Measurements from ENCODE around the gene ATXN1.

ATXN1 gene

DNA sequence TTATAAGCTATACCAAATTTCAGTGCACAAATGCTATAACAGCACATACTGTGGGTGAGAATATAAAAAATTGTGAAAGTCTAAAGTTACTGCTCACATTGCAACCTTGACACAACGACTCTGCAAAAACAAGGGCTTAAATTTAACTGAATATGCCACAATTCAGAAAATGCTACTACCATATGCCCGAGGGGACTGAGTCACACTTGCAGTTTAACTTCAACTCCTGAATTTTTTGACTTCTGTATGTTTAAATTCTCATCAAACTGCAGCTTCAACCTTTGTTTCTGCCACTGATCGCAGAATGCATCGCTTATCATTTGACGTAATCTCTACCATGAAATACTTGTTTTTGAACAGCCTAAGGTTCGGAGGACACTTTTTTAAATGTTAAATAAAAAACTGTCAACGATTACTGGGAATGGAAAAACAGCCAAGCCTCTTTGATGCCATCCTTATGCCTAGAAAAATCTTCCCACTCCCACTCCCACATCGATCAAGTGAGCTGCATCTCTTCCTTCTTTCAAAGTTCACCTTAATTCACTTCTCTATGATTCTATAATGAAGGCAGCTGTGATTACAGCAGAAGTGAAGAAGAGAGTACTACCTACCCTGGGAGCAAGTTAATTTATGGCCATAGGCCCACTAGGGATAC lies 136.5 kb downstream of the ATXN1 start:
- no peak overlapping the region for H3K4me3 ChIP-seq (replicated peaks; ENCODE audit: insufficient read depth, low read length)
- H3K27me3 ChIP-seq (ENCODE audit: insufficient read depth, poor library complexity, severe bottlenecking): no peaks in the 10 kb centered on the region
- no peak for TF ChIP-seq POLR2AphosphoS5 (IDR thresholded peaks at IDR 0.05; ENCODE audit: low read depth)
- no peak for DNase-seq (ENCODE audit: low read depth in 1 of 2, low spot score in 1 of 2)
- no peak overlapping the region for H3K27ac ChIP-seq (replicated peaks)

DNA sequence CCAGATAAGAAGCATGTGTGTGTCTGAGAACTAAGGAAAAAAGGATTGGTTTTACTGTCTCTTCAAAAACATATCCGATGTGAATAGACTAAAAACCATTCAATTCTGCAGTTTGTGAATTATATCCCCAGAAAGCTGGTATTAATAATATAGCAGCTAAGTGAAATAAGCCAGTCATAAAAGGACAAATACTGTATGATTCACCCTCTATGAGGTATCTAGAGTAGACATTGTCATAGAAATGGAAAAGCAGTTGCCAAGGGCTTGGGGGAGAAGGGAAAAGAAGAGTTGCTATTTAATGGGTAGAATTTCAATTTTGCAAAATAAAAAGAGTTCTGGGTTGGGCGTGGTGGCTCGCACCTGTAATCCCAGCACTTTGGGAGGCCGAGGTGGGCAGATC lies 137.5 kb downstream of the ATXN1 start:
- DNase-seq (ENCODE audit: low read depth in 1 of 2, low spot score in 1 of 2): no peak
- TF ChIP-seq GABPA (IDR thresholded peaks at IDR 0.05; ENCODE audit: low read depth): no peak
- H3K27ac ChIP-seq (replicated peaks): no peak overlapping the region
- no peak overlapping the region for H3K4me3 ChIP-seq (replicated peaks; ENCODE audit: insufficient read depth, low read length)
- no peaks in the 10 kb centered on the region for H3K27me3 ChIP-seq (ENCODE audit: insufficient read depth, poor library complexity, severe bottlenecking)

DNA sequence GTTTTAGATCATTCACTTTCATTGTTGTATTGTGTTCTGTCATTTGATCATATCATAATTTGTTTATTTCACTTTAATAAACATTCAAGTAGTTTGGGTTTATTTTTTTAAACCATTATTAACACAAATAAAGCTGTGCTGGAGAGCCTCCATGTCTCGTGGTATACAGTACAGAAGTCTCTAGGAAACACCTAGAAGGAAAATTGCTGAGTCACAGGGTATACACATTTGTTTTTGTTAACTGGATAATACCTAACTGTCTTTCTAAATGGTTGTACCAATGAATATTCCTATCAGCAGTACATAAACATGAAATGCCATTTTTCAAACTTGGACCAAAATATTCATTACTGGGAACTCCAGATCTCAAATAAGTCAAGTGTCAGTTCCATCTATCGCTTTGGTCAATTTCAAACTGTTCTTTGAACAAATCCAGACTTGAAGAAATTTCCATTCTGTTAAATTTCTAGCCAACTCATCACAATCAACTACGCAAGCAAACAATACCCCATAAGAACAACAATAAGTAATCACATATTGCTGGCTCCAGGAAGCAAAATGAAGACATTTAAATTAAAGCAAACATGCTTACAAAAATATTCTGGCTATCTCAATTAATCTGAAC lies 138.1 kb downstream of the ATXN1 start:
- H3K27ac ChIP-seq (replicated peaks): no peak overlapping the region
- no peak for TF ChIP-seq GABPA (IDR thresholded peaks at IDR 0.05; ENCODE audit: low read depth)
- TF ChIP-seq POLR2AphosphoS5 (IDR thresholded peaks at IDR 0.05; ENCODE audit: low read depth): no peak
- TF ChIP-seq, protein P1, sequence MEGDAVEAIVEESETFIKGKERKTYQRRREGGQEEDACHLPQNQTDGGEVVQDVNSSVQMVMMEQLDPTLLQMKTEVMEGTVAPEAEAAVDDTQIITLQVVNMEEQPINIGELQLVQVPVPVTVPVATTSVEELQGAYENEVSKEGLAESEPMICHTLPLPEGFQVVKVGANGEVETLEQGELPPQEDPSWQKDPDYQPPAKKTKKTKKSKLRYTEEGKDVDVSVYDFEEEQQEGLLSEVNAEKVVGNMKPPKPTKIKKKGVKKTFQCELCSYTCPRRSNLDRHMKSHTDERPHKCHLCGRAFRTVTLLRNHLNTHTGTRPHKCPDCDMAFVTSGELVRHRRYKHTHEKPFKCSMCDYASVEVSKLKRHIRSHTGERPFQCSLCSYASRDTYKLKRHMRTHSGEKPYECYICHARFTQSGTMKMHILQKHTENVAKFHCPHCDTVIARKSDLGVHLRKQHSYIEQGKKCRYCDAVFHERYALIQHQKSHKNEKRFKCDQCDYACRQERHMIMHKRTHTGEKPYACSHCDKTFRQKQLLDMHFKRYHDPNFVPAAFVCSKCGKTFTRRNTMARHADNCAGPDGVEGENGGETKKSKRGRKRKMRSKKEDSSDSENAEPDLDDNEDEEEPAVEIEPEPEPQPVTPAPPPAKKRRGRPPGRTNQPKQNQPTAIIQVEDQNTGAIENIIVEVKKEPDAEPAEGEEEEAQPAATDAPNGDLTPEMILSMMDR (IDR thresholded peaks at IDR 0.05; ENCODE audit: insufficient read depth, low read length): no peak
- no peak for TF ChIP-seq SPI1 (IDR thresholded peaks at IDR 0.05; ENCODE audit: borderline replicate concordance, low read depth)
- TF ChIP-seq, protein P2, sequence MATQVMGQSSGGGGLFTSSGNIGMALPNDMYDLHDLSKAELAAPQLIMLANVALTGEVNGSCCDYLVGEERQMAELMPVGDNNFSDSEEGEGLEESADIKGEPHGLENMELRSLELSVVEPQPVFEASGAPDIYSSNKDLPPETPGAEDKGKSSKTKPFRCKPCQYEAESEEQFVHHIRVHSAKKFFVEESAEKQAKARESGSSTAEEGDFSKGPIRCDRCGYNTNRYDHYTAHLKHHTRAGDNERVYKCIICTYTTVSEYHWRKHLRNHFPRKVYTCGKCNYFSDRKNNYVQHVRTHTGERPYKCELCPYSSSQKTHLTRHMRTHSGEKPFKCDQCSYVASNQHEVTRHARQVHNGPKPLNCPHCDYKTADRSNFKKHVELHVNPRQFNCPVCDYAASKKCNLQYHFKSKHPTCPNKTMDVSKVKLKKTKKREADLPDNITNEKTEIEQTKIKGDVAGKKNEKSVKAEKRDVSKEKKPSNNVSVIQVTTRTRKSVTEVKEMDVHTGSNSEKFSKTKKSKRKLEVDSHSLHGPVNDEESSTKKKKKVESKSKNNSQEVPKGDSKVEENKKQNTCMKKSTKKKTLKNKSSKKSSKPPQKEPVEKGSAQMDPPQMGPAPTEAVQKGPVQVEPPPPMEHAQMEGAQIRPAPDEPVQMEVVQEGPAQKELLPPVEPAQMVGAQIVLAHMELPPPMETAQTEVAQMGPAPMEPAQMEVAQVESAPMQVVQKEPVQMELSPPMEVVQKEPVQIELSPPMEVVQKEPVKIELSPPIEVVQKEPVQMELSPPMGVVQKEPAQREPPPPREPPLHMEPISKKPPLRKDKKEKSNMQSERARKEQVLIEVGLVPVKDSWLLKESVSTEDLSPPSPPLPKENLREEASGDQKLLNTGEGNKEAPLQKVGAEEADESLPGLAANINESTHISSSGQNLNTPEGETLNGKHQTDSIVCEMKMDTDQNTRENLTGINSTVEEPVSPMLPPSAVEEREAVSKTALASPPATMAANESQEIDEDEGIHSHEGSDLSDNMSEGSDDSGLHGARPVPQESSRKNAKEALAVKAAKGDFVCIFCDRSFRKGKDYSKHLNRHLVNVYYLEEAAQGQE (IDR thresholded peaks at IDR 0.05; ENCODE audit: insufficient replicate concordance, low read depth): no peak
- no peaks in the 10 kb centered on the region for H3K27me3 ChIP-seq (ENCODE audit: insufficient read depth, poor library complexity, severe bottlenecking)
- H3K4me3 ChIP-seq (replicated peaks; ENCODE audit: insufficient read depth, low read length): no peak overlapping the region
- no peak for DNase-seq (ENCODE audit: low read depth in 1 of 2, low spot score in 1 of 2)

DNA sequence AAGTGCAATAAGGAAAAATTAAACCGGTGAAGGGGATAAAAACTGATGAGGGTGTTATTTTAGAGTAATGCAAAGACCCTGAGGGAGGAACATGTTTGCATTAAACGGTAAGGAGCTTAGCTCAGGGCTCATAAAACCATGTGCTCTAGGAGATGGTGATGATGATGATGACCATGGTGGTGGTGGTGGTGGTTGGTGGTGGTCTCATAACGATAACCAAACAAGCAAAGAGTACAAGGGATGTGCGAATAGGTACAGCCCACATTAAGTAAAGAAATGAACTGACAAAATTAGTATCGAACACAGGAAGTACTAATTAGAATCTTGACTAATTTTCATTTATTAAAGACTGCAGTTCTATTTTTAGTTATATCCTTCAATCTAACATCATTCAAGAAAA lies 139.1 kb downstream of the ATXN1 start:
- no peak overlapping the region for H3K27ac ChIP-seq (replicated peaks)
- TF ChIP-seq SPI1 (IDR thresholded peaks at IDR 0.05; ENCODE audit: borderline replicate concordance, low read depth): no peak
- TF ChIP-seq, protein P2 (IDR thresholded peaks at IDR 0.05; ENCODE audit: insufficient replicate concordance, low read depth): no peak
- TF ChIP-seq, protein P1 (IDR thresholded peaks at IDR 0.05; ENCODE audit: insufficient read depth, low read length): no peak
- TF ChIP-seq GABPA (IDR thresholded peaks at IDR 0.05; ENCODE audit: low read depth): no peak
- TF ChIP-seq POLR2AphosphoS5 (IDR thresholded peaks at IDR 0.05; ENCODE audit: low read depth): no peak
- no peak overlapping the region for H3K4me3 ChIP-seq (replicated peaks; ENCODE audit: insufficient read depth, low read length)
- DNase-seq (ENCODE audit: low read depth in 1 of 2, low spot score in 1 of 2): no peak
- H3K27me3 ChIP-seq (ENCODE audit: insufficient read depth, poor library complexity, severe bottlenecking): no peaks in the 10 kb centered on the region

DNA sequence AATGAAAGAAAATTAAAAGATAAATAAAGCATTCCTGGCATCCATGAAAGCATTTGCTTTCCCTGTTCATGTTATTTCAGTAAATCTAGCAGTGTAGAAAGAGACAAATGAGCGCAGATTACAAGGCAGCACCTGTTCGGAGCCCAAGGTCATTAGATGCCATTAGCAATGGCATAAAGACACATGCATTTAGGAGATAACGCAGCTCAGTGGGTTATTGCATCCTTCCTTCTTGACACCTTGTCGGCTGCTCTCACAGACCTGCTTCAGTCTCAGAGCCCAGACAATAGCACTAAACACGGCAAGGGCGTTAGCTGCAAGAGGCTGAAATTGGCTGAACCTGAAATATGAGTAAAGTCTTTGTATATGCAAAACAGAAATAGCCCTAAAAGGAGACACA lies 140.3 kb downstream of the ATXN1 start:
- no peak for TF ChIP-seq POLR2AphosphoS5 (IDR thresholded peaks at IDR 0.05; ENCODE audit: low read depth)
- TF ChIP-seq, protein P1 (IDR thresholded peaks at IDR 0.05; ENCODE audit: insufficient read depth, low read length): no peak
- no peak for TF ChIP-seq GABPA (IDR thresholded peaks at IDR 0.05; ENCODE audit: low read depth)
- TF ChIP-seq, protein P2 (IDR thresholded peaks at IDR 0.05; ENCODE audit: insufficient replicate concordance, low read depth): no peak
- no peak for TF ChIP-seq SPI1 (IDR thresholded peaks at IDR 0.05; ENCODE audit: borderline replicate concordance, low read depth)
- Histone ChIP-seq H3K4me3 (replicated peaks; ENCODE audit: insufficient read depth, low read length) (no peak overlapping the region), H3K27me3 (ENCODE audit: insufficient read depth, poor library complexity, severe bottlenecking) (no peaks in the 10 kb centered on the region), H3K27ac (replicated peaks) (no peak overlapping the region)
- DNase-seq (ENCODE audit: low read depth in 1 of 2, low spot score in 1 of 2): no peak

Data from HL-60 (cell line).